ENCODE data around the gene CROCC2. TPM values are rescaled to one million over a fixed set of nuclear protein-coding genes. Genes with fewer than 3 reads are reported as not detected.

CROCC2 gene
- total RNA-seq, 1 donor from 2014 or later, result 0.49 TPM

DNA sequence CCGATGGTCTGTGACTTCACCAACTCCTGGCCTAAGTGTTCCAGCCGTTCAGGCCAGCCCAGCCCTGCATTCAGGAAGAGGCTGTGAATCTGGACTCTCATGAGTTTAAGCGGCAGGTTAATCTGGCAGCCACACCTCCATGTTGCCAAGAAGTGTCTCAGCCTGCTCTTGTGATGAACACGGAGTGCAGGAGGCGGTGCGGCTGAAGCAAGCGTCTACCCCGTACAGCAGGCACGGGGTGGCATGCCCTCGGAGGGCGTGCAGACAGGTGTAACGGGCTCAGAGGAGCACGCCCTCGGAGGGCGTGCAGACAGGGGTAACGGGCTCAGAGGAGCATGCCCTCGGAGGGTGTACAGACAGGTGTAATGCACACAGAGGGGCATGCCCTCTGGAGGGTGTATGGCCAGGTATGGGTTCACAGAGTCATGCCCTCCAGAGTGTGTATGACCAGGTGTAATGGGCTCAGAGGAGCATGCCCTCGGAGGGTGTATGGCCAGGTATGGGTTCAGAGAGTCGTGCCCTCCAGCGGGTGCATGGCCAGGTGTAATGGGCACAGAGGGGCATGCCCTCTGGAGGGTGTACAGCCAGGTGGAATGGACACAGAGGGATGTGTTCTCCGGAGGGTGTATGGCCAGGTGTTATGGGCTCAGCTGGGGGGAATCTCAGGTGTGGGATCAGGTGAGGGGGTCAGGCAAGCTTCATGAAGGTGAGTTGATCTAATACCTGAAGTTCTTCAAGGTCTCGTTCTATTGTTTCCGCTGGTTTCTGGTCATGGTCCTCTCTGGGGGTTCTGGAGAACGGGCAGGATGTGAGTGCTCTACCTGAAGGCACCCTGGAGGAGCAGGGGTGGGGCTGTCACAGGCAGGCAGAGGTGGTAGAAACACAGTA is 22.6 kb downstream of the CROCC2 start:
- Histone ChIP-seq H3K4me1 (no peaks in the 10 kb centered on the region), H3K27me3 (no peaks in the 10 kb centered on the region), H3K27ac (no peak overlapping the region), H3K36me3 (no peaks in the 10 kb centered on the region), H3K9me3 (no peaks in the 10 kb centered on the region), H3K4me3 (no peak overlapping the region)
- TF ChIP-seq POLR2A (IDR thresholded peaks at IDR 0.05) (no peak), POLR2AphosphoS5 (IDR thresholded peaks at IDR 0.05; ENCODE audit: insufficient read depth in 1 of 2, low read depth in 1 of 2) (no peak), CTCF (IDR thresholded peaks at IDR 0.05) (no peak)
- intact Hi-C loops (cut with DNase I), result no loop called here
- peak in 1 of 2 donors; percentile 72 for DNase-seq (ENCODE audit: extremely low spot score in 2 of 2)

DNA sequence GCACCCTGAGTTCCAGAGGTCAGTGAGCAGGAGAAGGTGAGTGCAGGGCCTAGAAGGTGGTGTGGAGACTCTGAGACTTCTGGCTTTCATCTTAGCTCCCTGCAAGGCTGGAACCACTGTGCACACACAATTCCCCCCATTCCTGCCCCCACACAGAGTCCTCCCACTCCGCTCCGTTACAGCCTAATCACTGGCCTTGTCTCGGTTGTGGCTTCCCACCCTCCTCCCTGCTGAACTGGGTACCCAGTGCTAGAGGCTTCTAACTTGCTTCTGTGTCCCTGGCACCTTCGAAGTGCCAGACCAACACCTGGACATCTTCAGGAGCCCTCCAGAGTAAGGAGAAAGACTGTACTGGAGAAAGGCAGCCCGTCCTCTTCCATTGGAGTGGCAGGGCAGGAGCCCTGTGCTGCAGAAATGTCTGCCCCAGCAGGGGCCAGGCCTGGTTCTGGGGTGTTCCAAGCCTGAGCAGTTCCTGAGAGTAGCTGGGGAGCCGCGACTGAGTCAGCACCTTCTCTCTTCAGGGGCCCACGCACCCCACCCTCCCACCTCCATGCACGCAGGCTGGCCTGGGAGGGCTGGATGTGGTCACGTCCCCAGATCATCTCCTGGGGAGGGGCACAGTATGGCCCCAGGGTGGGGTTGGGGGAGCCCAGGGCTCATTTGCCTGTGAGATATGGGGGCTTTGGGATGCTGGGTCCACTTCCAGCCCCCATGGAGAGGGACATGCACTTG is 23.4 kb downstream of the CROCC2 start:
- Histone ChIP-seq H3K27ac (no peak overlapping the region), H3K4me3 (no peak overlapping the region), H3K27me3 (no peaks in the 10 kb centered on the region), H3K36me3 (no peaks in the 10 kb centered on the region), H3K9me3 (no peaks in the 10 kb centered on the region), H3K4me1 (no peaks in the 10 kb centered on the region)
- DNase-seq (ENCODE audit: extremely low spot score in 2 of 2), result peak; percentile 42 to 85
- TF ChIP-seq POLR2A (IDR thresholded peaks at IDR 0.05), result no peak
- TF ChIP-seq CTCF (IDR thresholded peaks at IDR 0.05), result no peak
- no peak for TF ChIP-seq POLR2AphosphoS5 (IDR thresholded peaks at IDR 0.05; ENCODE audit: insufficient read depth in 1 of 2, low read depth in 1 of 2)
- intact Hi-C loops (cut with DNase I), result no loop called here

DNA sequence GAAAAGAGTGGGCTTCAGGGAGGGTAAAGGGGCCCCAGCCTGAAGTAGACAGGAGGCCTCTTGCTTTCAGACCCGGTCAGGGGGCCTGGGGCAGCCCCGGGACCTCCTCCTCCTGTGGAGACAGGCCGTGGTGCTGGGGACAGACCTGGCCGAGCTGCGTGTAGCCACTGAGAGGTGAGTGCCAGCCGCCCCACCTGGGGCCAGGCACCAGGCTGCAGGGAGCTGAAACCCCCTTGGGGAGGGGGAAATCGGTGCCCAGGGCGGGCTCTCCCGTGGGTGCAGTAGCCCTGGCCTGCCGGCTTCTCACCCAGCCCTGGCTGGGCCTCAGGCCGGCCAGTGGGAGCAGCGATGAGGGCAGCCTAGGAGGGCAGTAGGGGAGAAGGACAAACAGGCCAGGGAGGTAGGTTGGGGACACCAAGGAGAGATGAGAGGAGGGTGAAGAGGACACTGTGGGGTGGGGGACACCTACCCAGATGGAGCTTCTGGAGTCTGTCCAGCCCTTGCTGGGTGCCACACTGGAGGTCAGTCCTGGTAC is 24.0 kb downstream of the CROCC2 start:
- Histone ChIP-seq H3K4me3 (no peak overlapping the region), H3K27me3 (no peaks in the 10 kb centered on the region), H3K36me3 (no peaks in the 10 kb centered on the region), H3K9me3 (no peaks in the 10 kb centered on the region), H3K4me1 (no peaks in the 10 kb centered on the region), H3K27ac (no peak overlapping the region)
- TF ChIP-seq POLR2A (IDR thresholded peaks at IDR 0.05), result no peak
- TF ChIP-seq POLR2AphosphoS5 (IDR thresholded peaks at IDR 0.05; ENCODE audit: insufficient read depth in 1 of 2, low read depth in 1 of 2), result no peak
- TF ChIP-seq CTCF (IDR thresholded peaks at IDR 0.05), result no peak
- DNase-seq (ENCODE audit: extremely low spot score in 2 of 2), result peak; percentile 47 to 79
- intact Hi-C loops (cut with DNase I), result no loop called here

- Histone ChIP-seq H3K4me3 (no peak overlapping the region), H3K36me3 (no peaks in the 10 kb centered on the region), H3K27me3 (no peaks in the 10 kb centered on the region), H3K4me1 (no peaks in the 10 kb centered on the region), H3K9me3 (no peaks in the 10 kb centered on the region), H3K27ac (no peak overlapping the region)
- TF ChIP-seq CTCF (IDR thresholded peaks at IDR 0.05), result no peak
- TF ChIP-seq POLR2AphosphoS5 (IDR thresholded peaks at IDR 0.05; ENCODE audit: insufficient read depth in 1 of 2, low read depth in 1 of 2), result no peak
- no peak for TF ChIP-seq POLR2A (IDR thresholded peaks at IDR 0.05)
- peak; percentile 58 to 95 for DNase-seq (ENCODE audit: extremely low spot score in 2 of 2)
- intact Hi-C loops (cut with DNase I), result no loop called here
These were observed 24.6 kb downstream of the CROCC2 start for GRCh38 chr2:240930631-240931318.
